ENCODE results near the gene ERO1A. TPM values are rescaled to one million over a fixed set of nuclear protein-coding genes. Genes with fewer than 3 reads are reported as not detected.

Gene ERO1A
- total RNA-seq, 2 donors from 2014 or later = 32.6 to 63.8 TPM

GRCh38 chr14:52724360-52724644 lies 28.9 kb upstream of the ERO1A start:
- no peak overlapping the region for H3K27ac ChIP-seq
- DNase-seq (ENCODE audit: low spot score) = no peak
- no peak for ATAC-seq (ENCODE audit: insufficient number of reproducible peaks, low FRiP score, low read depth)
- H3K36me3 ChIP-seq = peaks cover 43% of the 10 kb centered on the region
- no peaks in the 10 kb centered on the region for H3K27me3 ChIP-seq (replicated peaks; ENCODE audit: insufficient read depth)
- H3K9me3 ChIP-seq = no peaks in the 10 kb centered on the region
- no peak overlapping the region for H3K4me3 ChIP-seq
- no peak for TF ChIP-seq CTCF (IDR thresholded peaks at IDR 0.05)
- H3K4me1 ChIP-seq (ENCODE audit: control insufficient read depth in 1 of 2, low read depth in 2 of 2) = no peaks in the 10 kb centered on the region

GRCh38 chr14:52723514-52724359 lies 28.4 kb upstream of the ERO1A start:
- DNase-seq (ENCODE audit: low spot score) = no peak
- H3K4me3 ChIP-seq = no peak overlapping the region
- no peak overlapping the region for H3K27ac ChIP-seq
- ATAC-seq (ENCODE audit: insufficient number of reproducible peaks, low FRiP score, low read depth) = no peak
- peaks cover 44% of the 10 kb centered on the region for H3K36me3 ChIP-seq
- H3K27me3 ChIP-seq (replicated peaks; ENCODE audit: insufficient read depth) = no peaks in the 10 kb centered on the region
- no peak for TF ChIP-seq CTCF (IDR thresholded peaks at IDR 0.05)
- no peaks in the 10 kb centered on the region for H3K9me3 ChIP-seq
- H3K4me1 ChIP-seq (ENCODE audit: control insufficient read depth in 1 of 2, low read depth in 2 of 2) = no peaks in the 10 kb centered on the region

GRCh38 chr14:52716155-52716554 lies 20.8 kb upstream of the ERO1A start:
- Histone ChIP-seq H3K4me1 (ENCODE audit: control insufficient read depth in 1 of 2, low read depth in 2 of 2) (peaks cover 0 to 5% of the 10 kb centered on the region in 2 donors), H3K4me3 (no peak overlapping the region), H3K27me3 (replicated peaks; ENCODE audit: insufficient read depth) (no peaks in the 10 kb centered on the region), H3K27ac (no peak overlapping the region), H3K36me3 (peaks cover 69% of the 10 kb centered on the region), H3K9me3 (no peaks in the 10 kb centered on the region)
- ATAC-seq (ENCODE audit: insufficient number of reproducible peaks, low FRiP score, low read depth) (no peak), DNase-seq (ENCODE audit: low spot score) (no peak)
- no peak for TF ChIP-seq CTCF (IDR thresholded peaks at IDR 0.05)

GRCh38 chr14:52711666-52712065 lies 16.3 kb upstream of the ERO1A start:
- Histone ChIP-seq H3K4me1 (ENCODE audit: control insufficient read depth in 1 of 2, low read depth in 2 of 2) (peaks cover 13 to 22% of the 10 kb centered on the region in 2 donors), H3K36me3 (peaks cover 54% of the 10 kb centered on the region), H3K9me3 (no peaks in the 10 kb centered on the region), H3K27me3 (replicated peaks; ENCODE audit: insufficient read depth) (no peaks in the 10 kb centered on the region), H3K27ac (no peak overlapping the region), H3K4me3 (no peak overlapping the region)
- no peak for ATAC-seq (ENCODE audit: insufficient number of reproducible peaks, low FRiP score, low read depth)
- TF ChIP-seq CTCF (IDR thresholded peaks at IDR 0.05) = no peak
- no peak for DNase-seq (ENCODE audit: low spot score)

GRCh38 chr14:52706724-52707706 lies 11.7 kb upstream of the ERO1A start, which contains the start of gene PSMC6:
PSMC6 (plus strand) TSS chr14:52707200; CDS start chr14:52707220, 20 bp downstream.
- TF ChIP-seq CTCF (IDR thresholded peaks at IDR 0.05) = no peak
- ATAC-seq (ENCODE audit: insufficient number of reproducible peaks, low FRiP score, low read depth) (peak; percentile 94), DNase-seq (ENCODE audit: low spot score) (peak; percentile 74)
- H3K27ac ChIP-seq = peak within 1 kb of the TSS; percentile 73 to 87
- peaks cover 17 to 26% of the 10 kb centered on the region in 2 donors for H3K4me1 ChIP-seq (ENCODE audit: control insufficient read depth in 1 of 2, low read depth in 2 of 2)
- H3K9me3 ChIP-seq = no peaks in the 10 kb centered on the region
- H3K4me3 ChIP-seq = peak within 1 kb of the TSS; percentile 87
- no peaks in the 10 kb centered on the region for H3K27me3 ChIP-seq (replicated peaks; ENCODE audit: insufficient read depth)
- peaks cover 16% of the 10 kb centered on the region for H3K36me3 ChIP-seq

Measured in thoracic aorta (tissue), 2 donors.